Nephron (organoid): Measurements from ENCODE around the gene GRID2IP.
"Not testable (repeated sequence)": the region's sequence is repeated elsewhere in the genome, so short reads cannot be mapped to it uniquely, and the experiment has no call there.

Experiments used
- H3K27ac Mint-ChIP-seq, 3 experiments: 2 replicates each; pipeline ENCODE4 v1.8.0; 2020; ENCODE audit warnings: mixed read lengths in 3 of 3, mild to moderate bottlenecking in 2 of 3, moderate library complexity in 1 of 3
- H3K27me3 Mint-ChIP-seq: 2 replicates; pipeline ENCODE4 v1.8.0; 2021; ENCODE audit warnings: low read depth, mild to moderate bottlenecking, moderate library complexity, mixed read lengths
- H3K36me3 Mint-ChIP-seq: 2 replicates; pipeline ENCODE4 v1.8.0; 2020; ENCODE audit warnings: low read depth, mixed read lengths
- H3K4me1 Mint-ChIP-seq: 2 replicates; pipeline ENCODE4 v1.8.0; 2020; ENCODE audit warnings: mixed read lengths
- H3K4me3 Mint-ChIP-seq, 3 experiments: 2 replicates each; pipeline ENCODE4 v1.8.0; 2020; ENCODE audit warnings: mild to moderate bottlenecking in 3 of 3, mixed read lengths in 3 of 3, moderate library complexity in 2 of 3
- H3K9me3 Mint-ChIP-seq: 2 replicates; pipeline ENCODE4 v1.8.0; 2020; ENCODE audit warnings: mixed read lengths
- TF ChIP-seq, protein P1 (sequence below), 3 experiments: fragments of 200-600 bp; sonication (generic); IDR thresholded peaks; one replicate each; pipeline ENCODE4 v1.5.0; 2021; ENCODE audit warnings: antibody characterized with exemption in 3 of 3; ENCODE audit not compliant: unreplicated experiment in 3 of 3

Gene GRID2IP

DNA sequence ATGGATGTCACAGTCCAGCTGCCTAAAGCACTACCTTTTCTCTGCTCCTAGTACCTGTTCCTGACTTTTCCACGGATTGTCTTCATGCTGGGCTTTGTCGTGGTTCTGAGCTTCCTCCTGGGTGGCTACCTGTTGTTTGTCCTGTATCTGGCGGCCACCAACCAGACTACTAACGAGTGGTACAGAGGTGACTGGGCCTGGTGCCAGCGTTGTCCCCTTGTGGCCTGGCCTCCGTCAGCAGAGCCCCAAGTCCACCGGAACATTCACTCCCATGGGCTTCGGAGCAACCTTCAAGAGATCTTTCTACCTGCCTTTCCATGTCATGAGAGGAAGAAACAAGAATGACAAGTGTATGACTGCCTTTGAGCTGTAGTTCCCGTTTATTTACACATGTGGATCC lies 37.3 kb upstream of the GRID2IP start:
- no peaks in the 10 kb centered on the region for H3K9me3 Mint-ChIP-seq
- TF ChIP-seq, protein P1, sequence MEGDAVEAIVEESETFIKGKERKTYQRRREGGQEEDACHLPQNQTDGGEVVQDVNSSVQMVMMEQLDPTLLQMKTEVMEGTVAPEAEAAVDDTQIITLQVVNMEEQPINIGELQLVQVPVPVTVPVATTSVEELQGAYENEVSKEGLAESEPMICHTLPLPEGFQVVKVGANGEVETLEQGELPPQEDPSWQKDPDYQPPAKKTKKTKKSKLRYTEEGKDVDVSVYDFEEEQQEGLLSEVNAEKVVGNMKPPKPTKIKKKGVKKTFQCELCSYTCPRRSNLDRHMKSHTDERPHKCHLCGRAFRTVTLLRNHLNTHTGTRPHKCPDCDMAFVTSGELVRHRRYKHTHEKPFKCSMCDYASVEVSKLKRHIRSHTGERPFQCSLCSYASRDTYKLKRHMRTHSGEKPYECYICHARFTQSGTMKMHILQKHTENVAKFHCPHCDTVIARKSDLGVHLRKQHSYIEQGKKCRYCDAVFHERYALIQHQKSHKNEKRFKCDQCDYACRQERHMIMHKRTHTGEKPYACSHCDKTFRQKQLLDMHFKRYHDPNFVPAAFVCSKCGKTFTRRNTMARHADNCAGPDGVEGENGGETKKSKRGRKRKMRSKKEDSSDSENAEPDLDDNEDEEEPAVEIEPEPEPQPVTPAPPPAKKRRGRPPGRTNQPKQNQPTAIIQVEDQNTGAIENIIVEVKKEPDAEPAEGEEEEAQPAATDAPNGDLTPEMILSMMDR (IDR thresholded peaks at IDR 0.05; ENCODE audit: unreplicated experiment in 3 of 3): no peak
- peak overlapping the region in 1 of 3 experiments; percentile 22 for H3K27ac Mint-ChIP-seq
- peak overlapping the region; percentile 84 to 86 (median 86) for H3K4me3 Mint-ChIP-seq
- H3K27me3 Mint-ChIP-seq: no peaks in the 10 kb centered on the region
- H3K36me3 Mint-ChIP-seq: peaks cover 53% of the 10 kb centered on the region
- peaks cover 5% of the 10 kb centered on the region for H3K4me1 Mint-ChIP-seq

DNA sequence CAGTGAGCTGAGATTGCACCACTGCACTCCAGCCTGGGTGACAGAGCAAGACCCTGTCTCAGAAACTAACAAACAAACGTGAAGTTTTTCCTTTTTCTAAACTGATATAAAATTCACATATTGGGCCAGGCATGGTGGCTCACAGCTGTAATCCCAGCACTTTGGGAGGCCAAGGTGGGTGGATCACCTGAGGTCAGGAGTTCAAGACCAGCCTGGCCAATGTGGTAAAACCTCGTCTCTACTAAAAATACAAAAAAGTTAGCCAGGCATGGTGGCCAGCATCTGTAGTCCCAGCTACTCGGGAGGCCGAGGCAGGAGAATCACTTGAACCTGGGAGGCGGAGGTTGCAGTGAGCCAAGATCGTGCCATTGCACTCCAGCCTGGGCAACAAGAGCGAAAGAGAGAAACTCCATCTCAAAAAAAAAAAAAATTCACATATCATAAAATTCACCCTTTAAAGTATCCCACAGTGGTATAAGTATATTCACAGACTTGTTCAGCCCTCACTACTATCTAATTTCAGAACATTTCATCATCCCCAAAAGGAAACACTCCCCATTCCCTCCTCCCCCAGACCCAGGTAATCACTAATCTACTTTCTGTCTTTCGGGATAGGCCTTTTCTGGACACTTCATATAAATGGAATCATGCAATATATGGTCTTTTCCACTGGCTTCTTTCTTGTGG lies 34.6 kb upstream of the GRID2IP start:
- Mint-ChIP-seq H3K36me3 (peaks cover 66% of the 10 kb centered on the region), H3K4me3 (peak overlapping the region in 1 of 3 experiments; percentile 43)
- not testable (repeated sequence) for H3K27me3 Mint-ChIP-seq, H3K4me1 Mint-ChIP-seq, H3K27ac Mint-ChIP-seq, H3K9me3 Mint-ChIP-seq

DNA sequence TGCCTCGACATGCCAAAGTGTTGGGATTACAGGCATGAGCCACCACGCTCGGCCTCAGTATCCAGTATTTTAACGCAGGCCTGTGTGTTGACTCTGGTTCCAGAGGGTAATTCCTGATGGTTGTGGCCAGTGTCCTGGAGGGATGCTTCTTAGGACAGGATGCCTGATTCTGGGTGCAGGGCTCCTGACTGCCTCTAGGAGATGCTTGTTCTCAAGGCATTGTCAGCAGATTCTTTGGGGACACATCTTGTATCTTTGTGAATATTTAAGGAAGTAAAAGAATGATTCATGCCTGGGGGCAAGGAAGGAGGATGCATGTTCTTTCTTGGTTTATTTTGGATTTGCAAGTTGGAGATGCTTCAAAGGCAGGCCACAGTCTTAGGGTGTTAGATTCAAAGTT lies 28.2 kb upstream of the GRID2IP start:
- Mint-ChIP-seq H3K9me3 (no peaks in the 10 kb centered on the region), H3K4me1 (no peaks in the 10 kb centered on the region), H3K4me3 (peak overlapping the region; percentile 97 to 98 (median 97)), H3K36me3 (peaks cover 35% of the 10 kb centered on the region), H3K27me3 (no peaks in the 10 kb centered on the region), H3K27ac (peak overlapping the region in 2 of 3 experiments; percentile 82 to 92)
- TF ChIP-seq, protein P1 (IDR thresholded peaks at IDR 0.05; ENCODE audit: unreplicated experiment in 3 of 3): peak in 2 of 3 experiments; percentile 16 to 21

DNA sequence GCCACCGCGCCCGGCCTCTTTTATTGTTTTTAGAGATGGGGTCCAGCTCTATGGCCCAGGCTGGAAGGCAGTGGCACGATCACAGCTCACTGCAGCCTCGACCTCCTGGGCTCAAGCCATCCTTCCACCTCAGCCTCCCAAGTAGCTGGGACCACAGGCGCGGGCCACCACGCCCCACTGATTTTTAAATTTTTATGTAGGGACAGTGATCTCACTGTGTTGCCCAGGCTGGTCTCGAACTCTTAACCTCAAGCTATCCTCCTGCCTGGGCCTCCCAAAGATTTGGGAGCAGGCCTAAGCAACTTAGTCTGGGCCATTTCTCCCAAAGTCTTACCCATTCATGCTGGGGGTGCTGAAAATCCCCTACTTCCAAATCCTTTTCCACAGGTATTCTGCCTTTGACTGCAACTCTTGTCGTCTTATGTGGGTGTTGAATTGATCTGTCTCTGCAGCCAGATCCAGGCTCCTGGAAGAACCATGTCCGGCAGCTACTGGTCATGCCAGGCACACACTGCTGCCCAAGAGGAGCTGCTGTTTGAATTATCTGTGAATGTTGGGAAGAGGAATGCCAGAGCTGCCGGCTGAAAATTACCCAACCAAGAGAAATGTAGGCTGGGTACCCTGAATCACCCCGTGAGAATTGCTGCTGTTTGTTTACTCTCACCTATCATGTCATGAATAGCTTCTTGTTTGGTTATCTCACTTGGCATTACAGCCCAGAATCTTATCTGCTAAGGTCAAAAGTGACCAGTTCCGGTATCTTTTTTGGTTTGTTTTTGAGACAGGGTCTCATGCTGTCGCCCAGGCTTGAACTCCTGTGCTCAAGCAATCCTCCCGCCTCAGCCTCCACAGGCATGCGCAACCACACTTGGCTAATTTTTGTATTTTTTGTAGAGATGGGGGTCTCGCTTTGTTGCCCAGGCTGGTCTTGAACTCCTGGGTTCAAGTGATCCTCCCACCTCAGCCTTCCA lies 27.1 kb upstream of the GRID2IP start:
- TF ChIP-seq, protein P1 (IDR thresholded peaks at IDR 0.05; ENCODE audit: unreplicated experiment in 3 of 3): no peak
- Mint-ChIP-seq H3K27ac (peak overlapping the region; percentile 85 to 97 (median 92)), H3K4me3 (peak overlapping the region; percentile 97 to 98 (median 97)), H3K4me1 (no peaks in the 10 kb centered on the region), H3K36me3 (peaks cover 28% of the 10 kb centered on the region), H3K9me3 (no peaks in the 10 kb centered on the region), H3K27me3 (no peaks in the 10 kb centered on the region)

DNA sequence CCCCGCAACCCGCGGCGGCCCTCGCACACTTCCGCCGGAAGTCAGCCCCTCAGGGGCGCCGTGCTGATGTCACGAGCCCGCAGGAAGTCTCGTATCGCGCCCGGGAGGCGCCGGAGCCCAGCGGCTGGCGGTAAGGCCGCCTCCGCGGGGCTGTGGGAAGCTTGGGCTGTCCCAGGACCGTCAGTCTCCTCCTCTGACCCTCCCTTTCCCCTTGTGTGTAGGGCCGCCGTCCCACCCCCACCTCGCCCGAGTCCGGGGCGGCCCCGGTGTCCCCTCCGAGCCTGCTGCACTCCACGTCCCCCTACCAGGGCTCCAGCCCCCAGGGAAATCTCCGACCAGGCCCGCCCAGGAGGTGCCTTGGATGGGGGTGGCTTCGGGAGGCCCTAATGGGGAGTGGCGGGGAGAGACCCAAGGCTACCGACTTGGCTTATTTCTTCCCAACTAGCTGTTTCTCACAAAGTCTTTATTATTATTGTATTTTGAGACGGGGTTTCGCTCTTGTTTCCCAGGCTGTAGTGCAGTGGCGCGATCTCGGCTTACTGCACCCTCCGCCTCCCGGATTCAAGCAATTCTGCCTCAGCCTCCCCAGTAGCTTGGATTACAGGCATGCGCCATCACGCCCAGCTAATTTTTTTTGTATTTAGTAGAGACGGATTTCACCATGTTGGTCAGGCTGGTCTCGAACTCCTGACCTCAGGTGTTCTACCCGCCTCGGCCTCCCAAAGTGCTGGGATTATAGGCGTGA lies 26.3 kb upstream of the GRID2IP start, which contains the start of gene ZDHHC4:
TSS of gene ZDHHC4 (plus strand) at position 86 of the 745 bp plus-strand sequence. CDS start 3,108 bp downstream, outside the sequence.
- H3K4me3 Mint-ChIP-seq: peak within 1 kb of the TSS; percentile 97 to 98 (median 97)
- no peaks in the 10 kb centered on the region for H3K4me1 Mint-ChIP-seq
- TF ChIP-seq, protein P1 (IDR thresholded peaks at IDR 0.05; ENCODE audit: unreplicated experiment in 3 of 3): no peak
- peak within 1 kb of the TSS; percentile 92 to 97 (median 96) for H3K27ac Mint-ChIP-seq
- peaks cover 3% of the 10 kb centered on the region for H3K27me3 Mint-ChIP-seq
- peaks cover 25% of the 10 kb centered on the region for H3K36me3 Mint-ChIP-seq
- H3K9me3 Mint-ChIP-seq: no peaks in the 10 kb centered on the region

DNA sequence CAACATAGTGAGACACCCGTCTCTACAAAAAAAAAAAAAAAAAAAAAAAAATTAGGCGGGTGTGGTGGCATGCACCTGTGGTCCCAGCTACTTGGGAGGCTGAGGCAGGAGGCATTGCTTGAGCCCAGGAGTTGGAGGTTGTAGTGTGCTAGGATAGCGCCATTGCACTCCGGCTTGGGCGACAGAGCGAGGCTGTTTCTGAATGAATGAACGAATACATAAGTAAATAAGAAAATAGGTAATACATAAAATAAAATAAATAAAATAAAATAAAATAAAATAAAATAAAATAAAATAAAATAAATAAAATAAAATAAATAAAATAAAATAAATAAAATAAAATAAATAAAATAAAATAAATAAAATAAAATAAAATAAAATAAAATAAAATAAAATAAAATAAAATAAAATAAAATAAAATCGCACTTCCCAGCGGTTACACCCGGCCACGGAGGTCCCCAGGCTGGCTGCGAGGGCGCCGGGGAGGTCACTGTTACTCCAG lies 25.7 kb upstream of the GRID2IP start:
- not testable (repeated sequence) for H3K9me3 Mint-ChIP-seq, H3K4me1 Mint-ChIP-seq, H3K27me3 Mint-ChIP-seq, H3K27ac Mint-ChIP-seq
- Mint-ChIP-seq H3K36me3 (peaks cover 19% of the 10 kb centered on the region), H3K4me3 (peak overlapping the region; percentile 97 to 98 (median 97))
